GM12891 (cell line): ENCODE measurements around the gene KAT7.
"Not testable (repeated sequence)": the region's sequence is repeated elsewhere in the genome, so short reads cannot be mapped to it uniquely, and the experiment has no call there.

Source experiments
- DNase-seq: peaks from one replicate; pipeline ENCODE4 v3.0.0; 2011; ENCODE audit warnings: low spot score; ENCODE audit not compliant: insufficient read length
- FAIRE-seq: peaks from 2 replicates; lab custom pipeline; 2011; peaks lifted over from hg19 to GRCh38; lab: Jason Lieb, UNC
- PAX5 ChIP-seq: IDR thresholded peaks from 2 replicates; pipeline ENCODE4 v1.6.1; 2011; ENCODE audit warnings: low read length, moderate library complexity, mild to moderate bottlenecking; ENCODE audit not compliant: insufficient read depth, severe bottlenecking
- POLR2A ChIP-seq: IDR thresholded peaks from 2 replicates; pipeline ENCODE4 v1.6.1; 2011; ENCODE audit warnings: low read depth, low read length, control low read depth
- POLR2AphosphoS5 ChIP-seq: IDR thresholded peaks from 2 replicates; pipeline ENCODE4 v1.6.1; 2011; ENCODE audit warnings: low read depth, low read length, control low read depth
- POU2F2 ChIP-seq: IDR thresholded peaks from 2 replicates; pipeline ENCODE4 v1.6.1; 2011; ENCODE audit warnings: low read depth, mild to moderate bottlenecking, control low read depth, low read length, moderate library complexity
- SPI1 ChIP-seq: IDR thresholded peaks from 2 replicates; pipeline ENCODE4 v1.6.1; 2011; ENCODE audit warnings: low read depth, low read length, control low read depth
- TAF1 ChIP-seq: IDR thresholded peaks from 2 replicates; pipeline ENCODE4 v1.6.1; 2011; ENCODE audit warnings: low read depth, low read length, control low read depth

Gene KAT7

DNA sequence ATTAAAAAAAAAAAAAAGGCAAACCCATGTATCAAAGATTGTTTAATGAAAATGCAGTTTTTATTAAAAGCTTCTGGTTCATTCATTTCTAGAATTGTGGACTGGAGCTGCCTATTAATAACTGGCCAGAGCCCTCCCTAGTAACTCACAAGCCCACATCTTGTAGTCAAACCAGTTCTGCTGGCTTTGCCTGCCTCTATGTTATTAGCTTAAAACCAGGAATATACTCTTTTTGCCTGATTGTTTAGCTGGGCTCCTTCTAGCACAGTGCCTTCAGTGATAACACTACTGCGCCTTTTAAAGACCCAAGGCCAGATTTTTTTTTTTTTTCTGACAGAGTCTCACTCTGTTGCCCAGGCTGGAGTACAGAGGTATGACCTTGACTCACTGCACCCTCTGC, 33.4 kb downstream of the KAT7 start:
- TF ChIP-seq PAX5 (no peak), POU2F2 (no peak), TAF1 (no peak), POLR2A (no peak), POLR2AphosphoS5 (no peak), SPI1 (no peak)
- DNase-seq (no peak), FAIRE-seq (no peak)

DNA sequence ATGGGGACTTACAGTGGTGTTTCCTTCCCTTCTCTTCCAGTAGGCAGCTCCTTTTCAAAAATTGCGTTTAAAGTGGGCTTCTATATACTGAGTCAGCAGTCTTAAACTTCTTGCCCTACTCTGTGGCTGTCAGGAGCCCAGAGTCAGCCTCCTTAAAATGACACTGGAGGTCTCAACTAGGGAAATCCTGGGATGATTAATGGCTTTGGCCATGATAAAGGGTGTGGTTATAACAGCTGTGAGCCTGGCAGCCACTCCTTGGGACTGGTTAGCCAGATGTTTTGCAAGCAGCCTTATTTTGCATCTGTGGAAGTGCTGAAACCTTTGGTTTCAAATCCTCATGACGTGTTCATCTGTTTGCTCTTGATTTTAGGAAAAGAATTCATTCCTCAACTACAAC, 34.3 kb downstream of the KAT7 start:
- DNase-seq: no peak
- FAIRE-seq: no peak
- TF ChIP-seq TAF1: no peak
- no peak for TF ChIP-seq POU2F2
- TF ChIP-seq POLR2AphosphoS5: no peak
- TF ChIP-seq SPI1: no peak

DNA sequence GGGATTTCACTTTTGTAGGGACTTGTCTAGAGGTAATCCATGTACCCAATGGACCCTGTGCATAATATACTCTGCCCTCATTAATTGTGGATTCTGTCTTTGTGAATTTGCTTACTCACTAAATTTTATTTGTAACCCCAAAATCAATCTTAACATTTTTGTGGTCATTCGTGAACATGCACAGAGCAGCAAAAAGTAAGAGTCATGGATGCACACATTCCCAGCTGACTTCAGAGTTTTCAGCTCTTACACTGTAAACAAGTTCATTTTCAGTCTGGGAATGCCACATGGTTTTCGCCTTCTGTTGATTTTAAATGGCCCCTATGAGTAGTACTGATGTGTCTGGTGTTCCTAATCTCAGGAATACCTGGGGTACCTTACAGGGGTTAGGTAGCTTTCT, 35.1 kb downstream of the KAT7 start:
- TF ChIP-seq POU2F2 (no peak), POLR2AphosphoS5 (no peak), TAF1 (no peak), PAX5 (no peak), POLR2A (no peak), SPI1 (no peak)
- FAIRE-seq (no peak), DNase-seq (no peak)

DNA sequence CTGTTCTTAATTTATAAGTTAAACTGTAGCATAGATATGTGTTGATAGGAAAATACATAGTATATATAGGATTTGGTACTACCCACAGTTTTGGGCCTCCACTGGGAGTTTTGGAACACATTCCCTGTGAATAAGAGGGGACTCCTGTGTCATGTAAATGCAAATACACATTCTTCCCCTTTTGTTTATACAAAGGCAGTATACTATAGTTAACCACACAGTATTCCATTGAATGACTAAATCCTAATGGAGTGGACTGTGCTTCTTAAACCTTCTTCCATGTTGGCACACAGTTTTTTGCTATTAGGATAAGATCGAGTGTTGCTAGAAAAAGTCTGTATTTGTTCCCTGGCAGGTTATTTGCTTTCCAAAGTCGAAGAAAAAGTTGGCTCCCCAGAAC, 37.2 kb downstream of the KAT7 start:
- DNase-seq: no peak
- FAIRE-seq: no peak
- TF ChIP-seq TAF1: no peak
- no peak for TF ChIP-seq SPI1
- TF ChIP-seq POLR2AphosphoS5: no peak
- TF ChIP-seq POU2F2: no peak
- no peak for TF ChIP-seq POLR2A
- no peak for TF ChIP-seq PAX5

DNA sequence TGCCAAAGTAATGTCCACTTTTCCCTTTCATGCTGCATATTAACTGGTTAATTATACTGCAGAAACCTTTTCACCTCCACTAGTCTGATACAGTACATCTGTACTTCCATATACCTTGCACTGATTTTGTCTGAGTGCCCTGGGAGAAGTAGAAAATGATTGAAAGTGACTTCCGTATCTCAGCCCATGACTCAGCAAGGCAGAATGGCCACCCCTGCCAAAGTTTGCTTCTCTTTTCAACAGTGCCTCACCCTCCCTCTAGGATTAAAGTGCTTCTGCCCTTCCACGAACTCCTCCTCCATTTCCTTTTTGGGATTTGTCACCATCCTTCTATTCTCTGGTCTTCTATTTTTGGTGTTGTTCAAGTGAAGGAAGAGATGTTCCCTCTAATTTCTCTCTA, 39.8 kb downstream of the KAT7 start:
- not testable (repeated sequence) for DNase-seq, FAIRE-seq

DNA sequence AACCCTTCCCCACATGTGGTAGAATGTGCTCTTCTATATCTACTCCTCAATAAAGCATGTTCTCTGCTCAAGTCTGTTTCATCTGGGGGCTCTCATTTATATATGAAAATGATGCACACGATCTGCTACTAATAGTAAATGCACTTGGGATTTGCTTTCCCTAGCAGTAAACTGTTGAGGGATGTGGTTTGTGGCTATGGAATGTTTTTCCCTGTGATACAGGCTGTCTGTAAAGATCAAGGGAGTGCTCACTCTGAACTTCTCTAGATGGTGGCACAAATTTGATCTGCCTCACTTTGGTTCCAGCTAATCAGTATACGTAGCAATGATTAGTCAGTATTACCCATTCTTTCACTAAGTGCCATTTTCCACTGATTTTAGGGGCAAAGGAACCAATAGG, 40.5 kb downstream of the KAT7 start:
- no peak for FAIRE-seq
- DNase-seq: no peak
- TF ChIP-seq PAX5 (no peak), TAF1 (no peak), SPI1 (no peak), POLR2AphosphoS5 (no peak), POLR2A (no peak), POU2F2 (no peak)

DNA sequence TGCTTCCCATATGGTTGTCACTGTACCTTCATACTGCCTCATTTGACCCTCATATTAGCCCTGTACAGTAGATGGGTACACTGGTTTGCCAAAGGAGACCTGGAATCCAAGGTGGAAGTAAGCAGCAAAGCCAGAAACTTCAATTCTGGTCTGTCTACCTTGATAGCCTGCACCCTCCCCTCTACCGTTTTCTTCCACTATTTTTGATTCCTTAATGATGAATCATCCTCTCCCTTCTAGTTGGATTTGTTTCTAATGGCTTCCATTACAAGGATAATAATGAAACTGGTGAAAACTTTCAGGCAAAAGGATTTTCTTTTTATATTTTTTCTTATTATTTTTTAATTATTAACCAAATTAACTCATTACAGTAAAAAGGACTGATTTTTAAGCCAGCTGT, 42.1 kb downstream of the KAT7 start:
- FAIRE-seq (no peak), DNase-seq (no peak)
- TF ChIP-seq PAX5: no peak
- TF ChIP-seq POLR2AphosphoS5: no peak
- no peak for TF ChIP-seq SPI1
- TF ChIP-seq POLR2A: no peak
- no peak for TF ChIP-seq POU2F2
- TF ChIP-seq TAF1: no peak

DNA sequence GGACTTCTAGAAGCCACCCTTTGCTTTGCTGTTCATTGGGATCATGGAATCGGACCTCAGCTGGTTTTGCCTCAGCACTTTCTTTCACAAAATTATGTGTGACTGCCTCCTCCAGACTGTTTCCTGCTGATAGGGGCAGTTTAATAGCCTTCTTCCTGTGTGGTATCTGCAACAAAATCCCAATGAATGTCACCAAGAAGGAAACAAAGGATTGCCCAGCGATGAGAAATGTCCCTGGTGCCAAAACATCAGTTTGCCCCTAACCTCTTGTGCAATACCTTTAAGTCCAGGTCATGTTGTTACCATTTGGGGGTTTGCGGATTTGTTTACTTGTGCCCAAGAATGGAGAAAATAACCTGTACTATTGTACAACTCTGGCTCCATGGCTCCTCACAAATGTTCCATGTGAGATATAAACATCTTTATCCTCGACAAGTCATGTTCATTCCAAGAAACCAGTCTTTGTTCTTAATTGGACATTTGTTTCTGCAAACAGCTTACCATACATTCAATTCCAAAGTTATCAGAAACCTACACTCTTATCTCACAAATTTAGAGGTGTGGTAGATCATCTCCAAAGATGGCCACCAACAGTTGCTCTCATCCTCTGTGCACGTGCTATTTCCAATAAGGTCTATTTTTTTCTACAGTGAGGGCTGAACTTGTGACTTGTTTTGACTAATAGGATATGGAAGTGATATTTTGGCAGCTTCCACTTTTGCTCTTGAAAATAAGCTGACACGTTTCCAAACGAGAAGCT, 44.5 kb downstream of the KAT7 start:
- no peak for TF ChIP-seq POLR2AphosphoS5
- TF ChIP-seq SPI1: no peak
- no peak for TF ChIP-seq TAF1
- TF ChIP-seq POLR2A: no peak
- no peak for TF ChIP-seq PAX5
- no peak for TF ChIP-seq POU2F2
- DNase-seq (no peak), FAIRE-seq (no peak)

DNA sequence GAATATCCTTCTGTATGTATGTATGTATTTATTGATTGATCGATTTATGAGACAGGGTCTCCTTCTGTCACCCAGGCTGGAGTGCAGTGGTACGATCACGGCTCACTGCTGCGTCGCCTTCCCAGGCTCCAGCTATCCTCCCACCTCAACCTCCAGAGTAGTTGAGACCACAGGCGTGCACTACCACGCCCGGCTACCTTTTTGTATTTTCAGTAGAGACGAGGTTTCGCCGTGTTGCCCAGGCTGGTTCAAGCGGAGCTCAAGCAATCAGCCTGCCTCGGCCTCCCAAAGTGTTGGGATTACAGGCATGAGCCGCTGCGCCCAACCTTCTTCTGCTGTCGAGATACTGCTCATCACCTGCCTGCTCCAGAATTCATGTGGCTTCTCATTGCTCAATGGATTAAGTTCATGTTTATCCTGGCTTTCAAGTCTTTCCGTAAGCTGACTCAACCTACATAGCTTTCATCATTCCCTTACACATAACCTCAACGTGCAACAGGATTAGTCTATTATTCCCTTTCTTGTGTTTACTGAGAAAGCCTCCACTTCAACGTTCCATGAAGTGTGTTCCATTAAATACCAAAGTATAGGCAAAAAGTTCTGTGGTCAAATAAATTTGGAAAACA, 45.8 kb downstream of the KAT7 start:
- no peak for DNase-seq
- TF ChIP-seq PAX5 (no peak), POLR2A (no peak), TAF1 (no peak), POLR2AphosphoS5 (no peak), SPI1 (no peak), POU2F2 (no peak)
- FAIRE-seq: no peak

DNA sequence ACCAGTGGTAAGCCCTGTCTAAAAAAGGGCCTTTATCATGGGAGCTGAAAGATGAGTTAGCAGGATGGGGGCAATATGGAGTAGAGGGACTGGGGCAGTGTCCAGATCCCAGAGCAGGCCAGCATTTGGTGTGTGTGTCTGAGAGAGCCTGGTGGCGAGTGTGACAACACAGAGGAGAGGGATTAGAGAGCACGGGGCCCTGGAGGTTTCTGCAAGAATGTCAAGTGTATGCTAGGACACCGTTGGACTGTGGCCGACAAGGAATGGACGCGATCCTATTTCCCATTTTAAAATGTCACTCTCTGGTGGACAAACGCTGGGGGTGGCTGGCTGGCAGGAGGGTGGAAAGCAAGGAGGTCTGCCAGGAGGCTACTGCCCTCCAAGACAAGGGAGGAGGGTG, 47.0 kb downstream of the KAT7 start:
- TF ChIP-seq POLR2A: 0 out of 2 replicates have a peak, but pooled peaks have one; percentile 23
- no peak for TF ChIP-seq POLR2AphosphoS5
- FAIRE-seq: no peak
- DNase-seq: no peak
